GM12891 (cell line): ENCODE data around the gene ADRA1B.

ENCODE experiments used
- POLR2AphosphoS5 ChIP-seq: IDR thresholded peaks from 2 replicates; pipeline ENCODE4 v1.6.1; 2011; ENCODE audit warnings: low read depth, low read length, control low read depth
- SPI1 ChIP-seq: IDR thresholded peaks from 2 replicates; pipeline ENCODE4 v1.6.1; 2011; ENCODE audit warnings: low read depth, low read length, control low read depth
- TAF1 ChIP-seq: IDR thresholded peaks from 2 replicates; pipeline ENCODE4 v1.6.1; 2011; ENCODE audit warnings: low read depth, low read length, control low read depth

GRCh38 chr5:159906943-159907342 is 9.3 kb upstream of the ADRA1B start:
- TF ChIP-seq POLR2AphosphoS5 (no peak), TAF1 (no peak), SPI1 (no peak)
